NCI-H510A (cell line): ENCODE data around the gene OR5AK2.
"Not testable (repeated sequence)": the region's sequence is repeated elsewhere in the genome, so short reads cannot be mapped to it uniquely, and the experiment has no call there.

ENCODE experiments used
- DNase-seq: peaks from one replicate; lab custom pipeline; 2025; lab: John Stamatoyannopoulos, UW

OR5AK2 gene, protein sequence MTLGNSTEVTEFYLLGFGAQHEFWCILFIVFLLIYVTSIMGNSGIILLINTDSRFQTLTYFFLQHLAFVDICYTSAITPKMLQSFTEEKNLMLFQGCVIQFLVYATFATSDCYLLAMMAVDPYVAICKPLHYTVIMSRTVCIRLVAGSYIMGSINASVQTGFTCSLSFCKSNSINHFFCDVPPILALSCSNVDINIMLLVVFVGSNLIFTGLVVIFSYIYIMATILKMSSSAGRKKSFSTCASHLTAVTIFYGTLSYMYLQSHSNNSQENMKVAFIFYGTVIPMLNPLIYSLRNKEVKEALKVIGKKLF

DNA sequence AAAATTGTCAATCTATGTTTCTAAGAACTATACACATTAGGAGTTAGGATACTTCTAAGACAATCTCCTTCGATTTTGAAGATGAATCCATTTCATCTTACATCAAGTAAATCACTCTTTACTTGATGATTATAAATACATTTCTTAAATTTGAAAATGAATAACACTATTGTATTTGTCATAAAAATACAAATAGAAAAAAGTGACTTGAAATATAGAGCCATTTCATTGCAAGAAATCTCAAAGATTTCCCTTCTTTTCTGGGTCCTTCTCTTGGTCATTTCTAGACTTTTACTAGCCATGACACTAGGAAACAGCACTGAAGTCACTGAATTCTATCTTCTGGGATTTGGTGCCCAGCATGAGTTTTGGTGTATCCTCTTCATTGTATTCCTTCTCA is at the start of gene OR5AK2:
Gene OR5AK2 (plus strand): TSS at position 301 of the 400 bp plus-strand sequence. CDS start 0 bp downstream, at position 301.
- DNase-seq = no peak

DNA sequence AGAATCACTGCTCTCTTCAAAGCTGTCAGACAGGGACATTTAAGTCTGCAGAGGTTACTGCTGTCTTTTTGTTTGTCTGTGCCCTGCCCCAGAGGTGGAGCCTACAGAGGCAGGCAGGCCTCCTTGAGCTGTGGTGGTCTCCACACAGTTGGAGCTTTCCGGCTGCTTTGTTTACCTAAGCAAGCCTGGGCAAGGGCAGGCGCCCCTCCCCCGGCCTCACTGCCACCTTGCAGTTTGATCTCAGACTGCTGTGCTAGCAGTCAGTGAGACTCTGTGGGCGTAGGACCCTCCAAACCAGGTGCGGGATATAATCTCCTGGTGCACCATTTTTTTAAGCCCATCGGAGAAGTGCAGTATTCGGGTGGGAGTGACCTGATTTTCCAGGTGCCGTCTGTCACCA is 43.2 kb upstream of the OR5AK2 start:
- not testable (repeated sequence) for DNase-seq

DNA sequence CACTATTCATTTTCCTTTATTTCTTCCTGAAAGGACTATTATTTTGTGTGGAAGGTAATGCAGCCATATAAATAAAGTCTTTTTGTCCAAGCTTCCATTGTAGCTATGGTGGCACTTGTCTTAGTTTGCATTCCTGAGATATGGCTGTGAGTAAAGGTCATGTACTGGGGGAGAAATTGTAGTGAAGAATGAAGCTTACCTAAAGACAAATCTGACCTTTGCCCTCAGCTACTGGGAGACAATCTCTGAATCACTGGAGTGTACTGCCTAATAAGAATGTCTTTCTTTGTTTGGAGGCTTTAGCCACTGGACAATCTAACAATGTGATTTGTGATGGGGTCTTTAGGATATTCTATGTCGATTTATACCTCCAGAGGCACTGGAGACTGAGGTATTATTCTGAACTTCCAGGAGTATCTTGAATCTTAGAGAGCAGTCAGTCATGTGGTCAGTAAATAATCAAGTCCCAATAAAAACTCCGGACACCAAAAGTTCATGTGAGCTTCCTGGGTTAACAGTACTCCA is 39.7 kb upstream of the OR5AK2 start:
- DNase-seq = no peak

DNA sequence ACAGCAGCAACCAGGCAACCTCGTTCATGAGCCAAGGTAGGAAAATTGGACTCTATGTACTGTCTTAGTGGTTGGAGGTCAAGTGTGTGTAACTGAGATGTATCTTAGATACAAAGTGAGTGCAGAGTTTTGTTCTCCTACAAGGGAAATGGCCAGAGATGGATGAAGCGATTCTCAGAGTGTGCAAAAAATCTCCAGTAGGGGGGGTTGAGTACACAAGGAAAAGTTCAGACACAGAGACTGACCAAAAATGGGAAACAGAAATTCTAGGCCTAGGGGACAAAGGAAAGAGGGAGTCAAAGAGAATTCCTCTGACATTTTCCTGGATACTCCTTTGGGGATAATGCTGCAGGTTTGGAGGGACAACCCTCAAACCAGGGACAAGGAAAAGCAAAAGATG is 38.2 kb upstream of the OR5AK2 start:
- DNase-seq = no peak

DNA sequence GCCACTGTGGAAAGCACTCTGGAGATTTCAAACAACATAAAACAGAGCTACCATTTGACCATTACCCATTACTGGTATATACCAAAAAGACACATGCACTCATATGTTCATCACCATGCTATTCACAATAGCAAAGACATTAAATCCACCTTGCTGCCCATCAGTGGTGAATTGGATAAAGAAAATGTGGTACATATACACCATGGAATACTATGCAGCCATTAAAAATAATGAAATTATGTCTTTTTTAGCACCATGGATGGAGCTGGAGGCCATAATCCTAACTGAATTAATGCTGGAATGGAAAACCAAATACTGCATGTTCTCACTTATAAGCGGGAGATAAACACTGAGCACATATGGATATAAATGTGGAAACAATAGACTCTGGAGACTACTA is 34.8 kb upstream of the OR5AK2 start:
- DNase-seq = not testable (repeated sequence)

DNA sequence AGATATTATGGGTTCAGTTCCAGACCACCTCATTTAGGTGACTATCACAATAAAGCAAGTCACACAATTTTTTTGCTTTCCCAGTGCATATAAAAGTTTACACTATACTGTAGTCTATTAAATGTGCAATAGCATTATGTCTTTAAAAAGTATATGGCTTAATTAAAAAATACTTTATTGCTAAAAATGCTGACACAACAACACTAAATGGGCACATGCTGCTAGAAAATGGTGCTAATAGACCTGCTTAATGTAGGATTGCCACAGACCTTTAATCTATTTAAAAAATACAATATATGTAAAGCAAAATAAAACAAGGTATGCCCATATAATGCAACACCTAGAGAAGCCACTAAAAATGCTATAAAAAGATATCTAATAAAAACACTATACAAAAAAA is 27.1 kb upstream of the OR5AK2 start:
- no peak for DNase-seq

DNA sequence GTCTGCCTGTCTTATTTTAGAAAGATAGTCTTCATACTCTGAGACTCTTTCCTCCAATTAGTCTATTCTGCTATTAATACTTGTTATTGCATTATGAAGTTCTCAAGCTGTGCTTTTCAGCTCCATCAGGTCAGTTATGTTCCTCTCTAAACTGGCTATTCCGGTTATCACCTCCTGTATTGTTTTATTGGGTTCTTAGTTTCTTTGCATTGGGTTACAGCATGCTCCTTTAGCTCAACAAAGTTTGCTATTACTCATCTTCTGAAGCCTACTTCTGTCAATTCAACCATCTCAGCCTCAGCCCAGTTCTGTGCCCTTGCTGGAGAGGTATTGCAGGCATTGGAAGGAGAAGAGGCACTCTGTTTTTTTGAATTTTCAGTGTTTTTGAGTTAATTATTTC is 21.0 kb upstream of the OR5AK2 start:
- no peak for DNase-seq

DNA sequence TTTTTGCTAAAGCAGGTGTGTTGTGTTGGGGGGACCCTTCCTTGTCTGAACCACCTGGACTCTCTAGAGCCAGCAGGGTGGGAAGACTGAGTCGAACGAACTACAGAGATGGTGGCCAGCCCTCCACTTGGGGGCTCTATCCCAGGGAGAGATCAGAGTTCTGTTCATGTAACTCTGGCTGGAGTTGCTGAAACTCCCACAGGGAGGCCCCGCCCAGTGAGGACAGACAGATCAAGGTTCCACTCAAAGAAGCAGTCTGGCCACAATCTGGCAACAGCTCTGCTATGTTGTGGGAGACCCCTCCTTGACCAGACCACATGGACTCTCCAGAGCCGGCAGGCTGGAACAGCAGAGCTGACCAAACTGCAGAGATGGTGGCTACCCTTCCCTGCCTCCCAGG is 20.2 kb upstream of the OR5AK2 start:
- no peak for DNase-seq

DNA sequence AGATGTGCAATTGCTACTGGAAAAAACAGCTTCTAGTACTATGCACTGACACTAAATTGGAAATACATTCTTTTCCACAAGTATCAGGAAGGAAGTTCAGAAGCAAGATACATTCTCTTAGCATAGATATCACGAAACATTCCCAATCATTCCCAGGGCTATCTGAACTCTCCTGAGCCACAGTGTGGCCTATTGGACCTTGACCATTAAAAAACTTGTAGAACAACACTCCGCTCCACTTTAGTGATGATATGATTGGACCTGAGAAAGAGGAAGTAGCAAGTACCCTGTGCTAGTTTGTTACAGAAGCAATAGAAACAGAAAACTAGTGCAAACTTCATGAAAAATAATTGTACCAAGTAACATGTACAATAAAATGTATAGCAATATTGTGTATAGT is 11.4 kb upstream of the OR5AK2 start:
- no peak for DNase-seq

DNA sequence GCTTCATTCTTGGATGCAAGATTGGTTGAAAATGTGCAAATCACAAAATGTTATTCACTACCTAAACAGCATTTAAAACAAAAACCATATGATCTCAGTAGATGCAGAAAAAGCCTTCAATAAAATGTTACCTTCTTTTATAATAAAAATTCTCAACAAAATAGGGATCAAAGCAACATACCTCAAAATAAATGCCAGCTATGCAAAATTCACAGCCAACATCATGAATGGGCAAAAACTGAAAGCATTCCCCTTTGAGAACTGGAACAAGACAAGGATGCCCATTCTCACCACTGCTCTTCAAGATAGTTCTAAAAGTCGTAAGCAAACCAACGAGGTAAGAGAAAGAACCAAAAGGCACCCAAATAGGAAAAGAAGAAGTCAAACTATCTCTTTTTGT is 2.0 kb downstream of the OR5AK2 start:
- DNase-seq = no peak

DNA sequence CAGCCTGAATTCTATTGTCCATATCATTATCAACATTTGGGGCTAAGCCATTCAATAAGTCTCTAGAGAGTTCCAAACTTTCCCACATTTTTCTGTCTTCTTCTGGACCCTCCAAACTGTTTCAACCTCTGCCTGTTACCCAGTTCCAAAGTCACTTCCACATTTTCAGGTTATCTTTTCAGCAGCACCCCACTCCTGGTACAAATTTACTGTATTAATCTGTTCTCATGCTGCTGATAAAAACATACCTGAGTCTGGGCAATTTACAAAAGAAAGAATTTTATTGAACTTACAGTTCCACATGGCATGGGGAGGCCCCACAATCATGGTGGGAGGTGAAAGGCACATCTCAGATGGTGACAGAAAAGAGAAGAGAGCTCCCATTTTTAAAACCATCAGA is 5.8 kb downstream of the OR5AK2 start:
- no peak for DNase-seq

DNA sequence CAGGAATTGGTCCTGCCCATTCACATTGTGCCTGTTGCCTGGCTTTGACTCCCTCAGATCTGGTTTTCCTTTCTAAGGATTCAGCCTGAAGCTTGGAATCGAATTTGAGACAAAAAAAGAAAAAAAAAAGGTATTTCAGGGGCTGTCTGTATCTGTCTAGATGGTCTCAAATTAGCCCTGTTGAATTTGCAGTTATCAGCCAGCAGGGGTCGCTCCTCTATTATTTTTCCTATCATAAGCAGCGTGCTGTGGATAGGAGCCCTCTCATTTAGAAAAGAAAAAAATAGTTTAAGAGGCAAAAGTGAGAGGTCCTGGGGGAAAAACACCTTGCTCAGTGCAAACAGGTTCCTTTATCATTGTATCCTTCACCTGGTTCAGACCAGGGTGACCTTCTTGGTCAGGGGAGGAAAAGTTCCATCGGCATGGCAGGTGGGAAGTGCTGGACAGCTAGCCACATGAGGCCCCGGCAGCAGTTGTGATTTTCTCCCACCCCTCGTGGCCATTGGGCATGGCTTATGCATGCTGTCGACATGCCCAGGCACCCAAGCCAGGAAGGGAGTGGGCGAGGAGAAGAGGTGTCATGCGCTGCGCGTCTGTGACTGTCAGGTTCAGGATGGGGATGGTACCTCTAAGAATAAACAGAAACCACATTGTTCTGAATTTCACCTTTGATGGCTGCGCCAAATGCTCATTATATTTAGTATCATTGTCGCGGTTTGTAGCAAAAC is 13.1 kb downstream of the OR5AK2 start:
- DNase-seq = no peak

DNA sequence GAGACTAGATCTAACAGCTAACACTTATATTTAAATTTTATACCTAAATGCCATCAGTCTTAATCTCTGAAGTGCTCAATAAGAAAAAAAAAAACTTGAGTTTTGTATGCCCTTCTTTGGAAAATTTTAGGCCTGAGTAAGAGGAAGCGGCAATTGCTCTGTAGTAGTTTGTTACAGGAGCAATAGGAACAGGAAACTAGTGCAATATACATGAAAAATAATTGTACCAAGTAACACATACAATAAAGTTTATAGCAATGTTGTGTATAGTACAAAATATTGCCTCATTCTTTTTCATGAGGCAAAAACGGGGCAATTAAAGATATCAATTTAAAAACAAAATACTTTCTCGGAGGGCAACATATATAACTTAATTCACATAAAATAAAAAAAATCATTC is 19.7 kb downstream of the OR5AK2 start:
- no peak for DNase-seq

DNA sequence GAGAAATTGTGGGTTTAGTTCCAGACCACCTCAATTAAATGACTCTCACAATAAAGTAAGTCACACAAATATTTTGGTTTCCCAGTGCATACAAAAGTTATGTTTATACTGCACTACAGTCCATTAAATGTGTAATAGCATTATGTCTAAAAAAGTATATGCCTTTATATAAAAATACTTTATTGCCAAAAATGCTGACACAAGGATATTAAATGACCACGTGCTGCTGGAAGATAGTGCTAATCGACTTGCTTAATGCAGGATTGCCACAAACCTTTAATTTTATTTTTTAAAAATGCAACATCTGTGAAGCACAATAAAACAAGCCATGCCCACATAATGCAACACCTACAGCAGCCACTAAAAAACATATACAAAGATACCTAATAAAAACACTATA is 27.0 kb downstream of the OR5AK2 start:
- no peak for DNase-seq

DNA sequence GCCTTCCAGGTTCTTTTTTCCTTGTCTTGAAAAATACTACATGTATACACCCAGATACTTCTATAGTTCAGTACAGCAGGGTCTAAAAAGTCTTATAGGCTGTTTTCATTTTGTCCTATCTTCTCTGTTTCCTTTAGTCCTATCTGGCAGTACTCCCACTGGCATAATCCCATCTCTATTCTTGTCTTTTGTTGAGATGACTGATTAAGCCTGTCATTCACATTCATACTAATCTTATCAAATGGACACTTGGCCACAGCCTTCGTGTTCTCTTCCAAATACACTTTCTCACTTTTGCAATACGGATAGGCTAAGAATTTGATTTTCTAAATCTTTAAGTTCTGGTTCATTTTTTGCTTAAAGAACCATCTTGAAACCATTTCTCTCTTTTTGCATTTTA is 42.8 kb downstream of the OR5AK2 start:
- no peak for DNase-seq
